Heart left ventricle (tissue), 13 donors: ENCODE measurements around the gene OTUD4.

Experiments used
- POLR2A ChIP-seq, 2 donors: fragments of 450-650 bp; IDR thresholded peaks; one replicate each; pipeline ENCODE4 v1.6.1; 2017; ENCODE audit warnings: antibody characterized with exemption in 2 of 2, mild to moderate bottlenecking in 2 of 2, moderate library complexity in 2 of 2
- TF ChIP-seq, protein P1 (sequence below), 12 donors: fragments of 200-600 bp; sonication (generic) in 4 of 12; IDR thresholded peaks; one replicate each; pipeline versions ENCODE4 v1.5.0 to v1.8.0; 2018 to 2022; ENCODE audit warnings: antibody characterized with exemption in 12 of 12, mild to moderate bottlenecking in 5 of 12
- donor health status: ischemic (EF 13 %, LVEDD 7.1; RV severe dilation, severe dysfunction).
- donor health status: DM: no; HTN: yes; CAD: no.
- donor health status: DM: no; HTN: no; CAD: no.
- donor health status: ischemic (EF 25% LVEDD 6.9; RV normal size, moderate dysfunction).
- donor health status: ischemic (EF 25% LVEDD 5.7; RV mildly dilated, moderate dysfunction).
- donor health status: ischemic (EF 35%, LVEDD 5.7; RV mildly dilated, moderate dysfunction).
- donor health status: nonischemic (EF 11% LVEDD 7.7; RV severe dilation, severe dysfunction).
- donor health status: DM: yes; HTN: yes; CAD: no.
- donor health status: PGD.
- donor health status: ischemic (EF 29% LVEDD 5.4; RV normal size, mild dysfunction).
- donor health status: nonischemic (EF 23%, LVEDD 6.1; RV moderate dilation, normal function).

DNA sequence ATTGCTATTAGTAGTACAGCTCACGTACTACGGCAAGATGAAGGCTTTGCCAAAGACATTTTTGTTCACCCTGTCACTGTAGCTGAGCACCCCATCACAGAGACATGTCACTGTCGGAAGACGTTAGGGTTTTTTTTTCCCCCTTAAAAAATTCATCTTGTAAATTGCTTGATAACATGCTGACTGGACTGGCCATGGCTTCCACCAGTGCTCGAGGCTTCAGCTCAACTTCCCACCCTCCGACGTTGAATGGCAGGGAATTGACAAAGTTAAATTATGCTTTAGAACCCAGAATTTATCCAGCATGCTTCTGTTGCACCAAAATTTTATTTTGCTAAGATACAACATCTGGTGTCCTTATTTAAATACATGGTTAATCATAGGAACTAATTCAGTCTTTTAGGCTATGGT is 707 bp upstream of the OTUD4 start:
- TF ChIP-seq, protein P1, sequence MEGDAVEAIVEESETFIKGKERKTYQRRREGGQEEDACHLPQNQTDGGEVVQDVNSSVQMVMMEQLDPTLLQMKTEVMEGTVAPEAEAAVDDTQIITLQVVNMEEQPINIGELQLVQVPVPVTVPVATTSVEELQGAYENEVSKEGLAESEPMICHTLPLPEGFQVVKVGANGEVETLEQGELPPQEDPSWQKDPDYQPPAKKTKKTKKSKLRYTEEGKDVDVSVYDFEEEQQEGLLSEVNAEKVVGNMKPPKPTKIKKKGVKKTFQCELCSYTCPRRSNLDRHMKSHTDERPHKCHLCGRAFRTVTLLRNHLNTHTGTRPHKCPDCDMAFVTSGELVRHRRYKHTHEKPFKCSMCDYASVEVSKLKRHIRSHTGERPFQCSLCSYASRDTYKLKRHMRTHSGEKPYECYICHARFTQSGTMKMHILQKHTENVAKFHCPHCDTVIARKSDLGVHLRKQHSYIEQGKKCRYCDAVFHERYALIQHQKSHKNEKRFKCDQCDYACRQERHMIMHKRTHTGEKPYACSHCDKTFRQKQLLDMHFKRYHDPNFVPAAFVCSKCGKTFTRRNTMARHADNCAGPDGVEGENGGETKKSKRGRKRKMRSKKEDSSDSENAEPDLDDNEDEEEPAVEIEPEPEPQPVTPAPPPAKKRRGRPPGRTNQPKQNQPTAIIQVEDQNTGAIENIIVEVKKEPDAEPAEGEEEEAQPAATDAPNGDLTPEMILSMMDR (IDR thresholded peaks at IDR 0.05): no peak
- TF ChIP-seq POLR2A (IDR thresholded peaks at IDR 0.05): no peak
